Common myeloid progenitor, CD34-positive (primary cell): ENCODE data around the gene TDRD9.

Experiments used
- CTCF ChIA-PET: fragments of 350-600 bp; sonication (Branson Sonifier 250); formaldehyde crosslinking; loops from one replicate; lab custom pipeline; 2021; ENCODE audit warnings: antibody characterized with exemption; lab: Charles Lee
- POLR2A ChIA-PET: fragments of 350-600 bp; sonication (Branson Sonifier 250); formaldehyde crosslinking; loops from one replicate; lab custom pipeline; 2021; ENCODE audit warnings: antibody characterized with exemption; lab: Charles Lee
- DNase-seq, 3 donors: peaks; one replicate each; pipeline versions ENCODE4 v3.0.0 to v3.0.0-alpha.2; 2013
- H3K27ac ChIP-seq, 2 experiments: 1 replicate in 1 of 2; 2 replicates in 1 of 2; pipeline ENCODE4 v1.7.0; 2013; ENCODE audit warnings: inconsistent platforms in 2 of 2, low read length in 2 of 2, mild to moderate bottlenecking in 2 of 2, low read depth in 1 of 2, moderate library complexity in 1 of 2; ENCODE audit not compliant: severe bottlenecking in 2 of 2, insufficient read depth in 1 of 2, poor library complexity in 1 of 2
- H3K27me3 ChIP-seq, 5 experiments: replicated peaks in 2 of 5; 1 replicate in 3 of 5; 2 replicates in 2 of 5; pipeline versions ENCODE4 v1.6.1 to v1.7.0; 2013; ENCODE audit warnings: low read length in 4 of 5, mild to moderate bottlenecking in 2 of 5, moderate library complexity in 2 of 5, inconsistent platforms in 1 of 5; ENCODE audit not compliant: insufficient read depth in 5 of 5, control insufficient read depth in 4 of 5
- H3K36me3 ChIP-seq, 4 experiments: 1 replicate in 2 of 4; 2 replicates in 2 of 4; pipeline versions ENCODE4 v1.6.1 to v1.7.0; 2013; ENCODE audit warnings: low read length in 3 of 4, control low read depth in 1 of 4, mild to moderate bottlenecking in 1 of 4; ENCODE audit not compliant: control insufficient read depth in 4 of 4, insufficient read depth in 4 of 4
- H3K4me1 ChIP-seq, 4 experiments: 1 replicate in 3 of 4; 2 replicates in 1 of 4; pipeline versions ENCODE4 v1.6.1 to v1.7.1; 2013; ENCODE audit warnings: low read length in 3 of 4, mild to moderate bottlenecking in 3 of 4, control low read depth in 1 of 4, inconsistent platforms in 1 of 4, moderate library complexity in 1 of 4; ENCODE audit not compliant: control insufficient read depth in 4 of 4, insufficient read depth in 4 of 4; ENCODE audit errors: control extremely low read depth in 1 of 4
- H3K4me3 ChIP-seq, 7 experiments: 1 replicate in 4 of 7; 2 replicates in 3 of 7; pipeline versions ENCODE4 v1.5.1 to v1.7.0; 2013; ENCODE audit warnings: mild to moderate bottlenecking in 7 of 7, low read length in 6 of 7, moderate library complexity in 6 of 7, inconsistent platforms in 2 of 7, low read depth in 2 of 7, control low read depth in 1 of 7; ENCODE audit not compliant: insufficient read depth in 4 of 7, control insufficient read depth in 1 of 7; ENCODE audit errors: extremely low read depth in 1 of 7
- H3K9me3 ChIP-seq, 5 experiments: 1 replicate in 4 of 5; 2 replicates in 1 of 5; pipeline versions ENCODE4 v1.6.1 to v1.7.1; 2013; ENCODE audit warnings: low read length in 4 of 5, mild to moderate bottlenecking in 2 of 5, inconsistent platforms in 1 of 5, low read depth in 1 of 5, moderate library complexity in 1 of 5; ENCODE audit not compliant: control insufficient read depth in 4 of 5, insufficient read depth in 2 of 5; ENCODE audit errors: control extremely low read depth in 1 of 5
- WGBS: methylation state at CpG from one replicate; pipeline ENCODE4 v1.1.5; 2013; ENCODE audit not compliant: insufficient coverage; 5-methylcytosine and 5-hydroxymethylcytosine counted together

Gene TDRD9

DNA sequence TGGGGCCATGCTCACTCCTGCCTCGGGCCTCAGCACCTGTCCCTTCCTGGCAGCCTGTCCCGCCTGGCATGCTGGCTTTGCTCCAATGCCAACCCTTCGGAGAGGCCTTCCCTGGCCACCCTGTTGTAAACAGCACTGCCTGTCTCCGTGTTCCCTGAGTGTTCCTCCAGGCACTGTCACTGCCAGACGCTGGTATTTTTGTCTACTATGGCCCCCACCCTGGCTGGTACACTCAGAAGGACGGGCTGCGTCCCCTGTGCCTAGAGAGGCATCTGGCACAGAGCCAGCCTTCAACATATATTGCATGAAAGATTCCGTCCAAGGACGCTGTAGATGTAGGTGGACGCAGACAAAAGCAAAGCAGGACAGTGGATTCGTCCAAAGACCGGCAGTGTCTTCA lies 154.6 kb downstream of the TDRD9 start:
- POLR2A ChIA-PET = no interaction called here
- Histone ChIP-seq H3K27me3 (peaks cover 0 to 45% (median 13%) of the 10 kb centered on the region in 5 experiments), H3K4me3 (no peak overlapping the region), H3K4me1 (peaks cover 0 to 6% (median 5%) of the 10 kb centered on the region in 4 experiments), H3K9me3 (no peaks in the 10 kb centered on the region), H3K27ac (no peak overlapping the region), H3K36me3 (no peaks in the 10 kb centered on the region)
- no peak for DNase-seq
- 89% methylated on average over 12 of the region's 12 CpGs for WGBS
- CTCF ChIA-PET = no interaction called here

DNA sequence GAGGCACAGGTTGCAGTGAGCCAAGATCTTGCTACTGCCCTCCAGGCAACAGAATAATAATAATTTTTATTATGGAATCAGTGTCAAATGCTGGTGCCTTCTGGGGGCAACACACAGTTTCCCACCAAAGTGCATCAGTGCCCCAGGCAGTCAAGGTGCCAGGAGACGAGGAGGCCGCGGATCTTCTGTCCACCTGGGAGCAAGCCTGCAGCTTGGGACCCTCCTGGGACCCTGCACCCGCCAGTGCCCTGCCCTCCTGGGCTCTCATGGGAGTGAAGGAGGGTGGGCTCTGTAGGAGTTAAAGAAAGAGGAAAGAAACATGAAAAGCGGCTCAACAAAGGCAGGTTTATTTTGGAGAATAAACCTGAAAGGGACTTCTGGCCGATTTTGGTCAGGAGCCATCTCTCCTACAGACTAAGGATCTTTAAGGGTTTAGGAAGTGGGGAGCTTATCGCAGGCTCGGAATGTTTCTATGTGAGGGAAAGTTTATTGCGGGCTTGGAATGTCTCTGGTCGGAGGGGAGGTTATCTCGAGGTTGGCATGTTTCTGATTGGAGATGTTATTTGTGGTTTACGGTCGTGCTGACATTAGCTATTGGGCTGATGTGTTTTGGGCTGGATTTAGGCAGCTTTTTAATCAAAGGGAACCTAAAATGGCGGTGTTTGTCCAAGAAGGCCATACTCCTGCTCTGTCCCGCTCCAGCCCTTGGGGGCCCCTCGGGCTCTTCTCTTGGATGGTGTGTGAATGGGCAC lies 156.2 kb downstream of the TDRD9 start:
- POLR2A ChIA-PET = no interaction called here
- peaks cover 0 to 45% (median 13%) of the 10 kb centered on the region in 5 experiments for H3K27me3 ChIP-seq
- no peak overlapping the region for H3K27ac ChIP-seq
- no peak for DNase-seq
- WGBS = 92% methylated on average over 13 of the region's 16 CpGs
- no peaks in the 10 kb centered on the region for H3K9me3 ChIP-seq
- CTCF ChIA-PET = interaction anchor here (0.6 to 1.3 kb wide), 3 partner anchors 9 to 838 kb away, joined by 3 read pairs; no protein-coding TSS in a partner anchor
- H3K36me3 ChIP-seq = no peaks in the 10 kb centered on the region
- no peak overlapping the region for H3K4me3 ChIP-seq
- peaks cover 0 to 4% (median 4%) of the 10 kb centered on the region in 4 experiments for H3K4me1 ChIP-seq

DNA sequence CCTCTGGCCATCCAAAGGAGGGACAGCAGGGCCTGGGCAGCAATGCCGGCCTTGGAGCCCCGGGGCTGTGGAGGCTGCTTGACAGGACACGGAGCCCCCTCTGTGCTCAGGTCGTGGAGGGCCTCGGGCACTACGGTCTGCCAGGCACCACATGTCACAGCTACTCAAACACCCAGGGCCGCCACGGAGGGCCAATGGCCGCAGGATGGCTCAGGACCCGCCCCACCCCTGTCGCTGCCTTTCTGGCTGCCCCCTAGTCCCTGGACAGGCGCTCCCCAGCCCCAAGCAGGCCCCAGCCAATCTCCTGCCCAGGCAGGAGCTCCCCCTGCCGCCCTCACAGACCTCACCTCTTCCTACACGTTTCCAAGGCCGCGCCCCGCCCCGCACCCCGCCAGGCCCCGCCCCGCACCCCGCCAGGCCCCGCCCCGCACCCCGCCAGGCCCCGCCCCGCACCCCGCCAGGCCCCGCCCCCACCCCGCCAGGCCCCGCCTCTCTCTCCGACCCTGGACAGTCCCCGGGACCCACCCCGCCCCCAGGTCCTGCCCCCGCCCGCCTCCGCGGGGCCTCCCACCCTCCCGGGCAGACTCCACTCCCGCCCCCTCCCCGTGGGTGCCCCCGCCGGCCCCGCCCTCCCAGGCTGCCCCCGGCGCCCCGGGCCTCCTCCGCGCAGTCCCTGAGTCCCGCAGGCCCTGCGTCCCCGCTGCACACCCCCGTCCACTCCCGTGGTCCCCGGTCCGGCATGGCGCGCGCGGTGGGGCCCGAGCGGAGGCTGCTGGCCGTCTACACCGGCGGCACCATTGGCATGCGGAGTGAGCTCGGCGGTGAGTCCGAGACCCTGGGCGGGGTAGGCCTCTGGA lies 157.0 kb downstream of the TDRD9 start, which contains the start of gene ASPG:
ASPG (plus strand) TSS at position 669 of the 857 bp plus-strand sequence; CDS start at position 740, 71 bp downstream.
- no peak within 1 kb of the TSS for H3K27ac ChIP-seq
- ChIA-PET CTCF (interaction anchor here (0.9 to 1.3 kb wide), 2 partner anchors 9 to 10 kb away, joined by 3 read pairs; no protein-coding TSS in a partner anchor), POLR2A (no interaction called here)
- H3K4me1 ChIP-seq = peaks cover 0 to 4% (median 4%) of the 10 kb centered on the region in 4 experiments
- H3K27me3 ChIP-seq = peaks cover 0 to 45% (median 13%) of the 10 kb centered on the region in 5 experiments
- DNase-seq = peak; percentile 19 to 46 (median 36)
- WGBS = 7% methylated on average over 35 of the region's 70 CpGs
- no peaks in the 10 kb centered on the region for H3K36me3 ChIP-seq
- H3K4me3 ChIP-seq = peak within 1 kb of the TSS in 2 of 7 experiments; percentile 26 to 33
- no peaks in the 10 kb centered on the region for H3K9me3 ChIP-seq

- Histone ChIP-seq H3K4me3 (peak overlapping the region in 2 of 7 experiments; percentile 26 to 33), H3K27me3 (peaks cover 0 to 45% (median 13%) of the 10 kb centered on the region in 5 experiments), H3K4me1 (peaks cover 0 to 4% (median 4%) of the 10 kb centered on the region in 4 experiments), H3K9me3 (no peaks in the 10 kb centered on the region), H3K27ac (no peak overlapping the region), H3K36me3 (no peaks in the 10 kb centered on the region)
- WGBS = 43% methylated on average over 29 of the region's 29 CpGs
- ChIA-PET POLR2A (no interaction called here), CTCF (no interaction called here)
- no peak for DNase-seq
Observed at GRCh38 chr14:104085889-104086201, 157.6 kb downstream of the TDRD9 start.

DNA sequence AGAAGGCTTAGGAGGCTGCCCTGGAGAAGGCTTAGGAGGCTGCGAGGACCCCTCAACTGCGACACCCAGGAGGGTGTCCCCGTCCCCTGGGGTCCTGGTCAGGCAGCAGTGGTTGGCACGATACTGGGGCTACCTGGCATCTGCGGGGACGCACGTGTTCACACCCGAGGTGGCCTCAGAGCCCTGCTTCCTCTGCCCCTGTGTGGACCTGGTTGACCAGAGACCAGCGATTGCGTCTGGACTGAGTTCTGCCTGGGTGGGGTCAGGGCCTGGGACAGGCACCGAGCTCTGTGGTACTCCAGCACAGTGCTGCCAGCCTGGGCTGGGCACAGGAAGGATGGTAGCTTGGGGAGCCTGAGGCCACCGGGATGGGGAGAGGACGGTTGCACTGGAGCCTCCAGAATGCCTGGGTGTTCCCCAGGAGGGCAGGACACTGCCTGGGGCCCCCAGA lies 158.0 kb downstream of the TDRD9 start:
- no peak for DNase-seq
- Histone ChIP-seq H3K4me1 (peaks cover 0 to 4% (median 4%) of the 10 kb centered on the region in 4 experiments), H3K9me3 (no peaks in the 10 kb centered on the region), H3K27ac (no peak overlapping the region), H3K36me3 (no peaks in the 10 kb centered on the region), H3K4me3 (no peak overlapping the region), H3K27me3 (peaks cover 0 to 45% (median 13%) of the 10 kb centered on the region in 5 experiments)
- CTCF ChIA-PET = interaction anchor here (3.8 kb wide), 1 partner anchor 8 kb away, joined by 18 read pairs; no protein-coding TSS in a partner anchor
- POLR2A ChIA-PET = no interaction called here
- 92% methylated on average over 11 of the region's 13 CpGs for WGBS

DNA sequence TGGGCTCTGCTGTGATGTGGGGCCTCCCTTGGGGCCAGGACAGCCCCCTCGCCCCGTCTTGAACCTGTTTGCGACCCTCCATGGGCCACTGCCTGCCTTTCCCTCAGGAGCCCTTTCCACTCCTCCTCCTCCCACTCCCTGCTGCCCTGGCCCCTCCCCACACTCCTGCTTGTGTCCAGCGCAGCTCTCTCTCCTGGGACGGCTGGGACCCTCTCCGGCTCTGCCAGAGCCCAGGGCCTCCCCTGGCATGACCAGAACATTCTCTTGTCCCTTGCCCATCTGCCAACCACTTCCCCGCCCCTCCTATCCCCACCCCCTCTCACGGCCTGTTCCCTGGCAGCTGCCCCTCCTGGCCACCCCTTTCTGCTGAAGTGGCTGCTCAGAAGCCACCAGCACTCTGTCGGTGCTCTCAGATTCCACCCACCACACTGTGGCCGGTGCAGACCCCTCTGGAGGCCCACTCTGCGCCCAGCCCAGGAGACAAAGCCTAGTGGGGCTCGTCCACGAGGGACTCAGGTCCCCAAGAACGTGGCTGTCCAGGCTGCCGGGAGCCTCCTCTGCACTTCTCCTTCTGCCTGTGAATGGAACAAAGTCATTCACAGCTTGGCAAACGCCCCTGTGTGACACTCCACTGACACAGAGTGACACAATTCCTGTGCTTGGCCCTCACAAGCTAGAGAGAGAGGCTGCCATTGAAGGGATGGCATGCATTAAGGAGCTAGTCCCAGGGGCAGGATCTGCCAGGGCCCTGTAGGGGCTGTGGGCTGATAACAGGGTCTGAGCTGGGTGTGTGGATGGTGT lies 158.6 kb downstream of the TDRD9 start:
- no peaks in the 10 kb centered on the region for H3K9me3 ChIP-seq
- no peak overlapping the region for H3K27ac ChIP-seq
- no peak for DNase-seq
- H3K4me3 ChIP-seq = no peak overlapping the region
- no peaks in the 10 kb centered on the region for H3K36me3 ChIP-seq
- 92% methylated on average over 14 of the region's 16 CpGs for WGBS
- H3K27me3 ChIP-seq = peaks cover 0 to 45% (median 13%) of the 10 kb centered on the region in 5 experiments
- CTCF ChIA-PET = interaction anchor here (1.0 to 3.8 kb wide), 2 partner anchors 9 to 529 kb away, joined by 3 to 18 read pairs; no protein-coding TSS in a partner anchor
- POLR2A ChIA-PET = interaction anchor here (0.6 kb wide), 1 partner anchor 311 kb away, joined by 3 read pairs; no protein-coding TSS in a partner anchor
- H3K4me1 ChIP-seq = peaks cover 0 to 4% (median 4%) of the 10 kb centered on the region in 4 experiments
